ENCODE measurements around the gene KLC1.

- TF ChIP-seq CTCF (IDR thresholded peaks at IDR 0.05; ENCODE audit: insufficient read depth, low read depth, low read length) (no peak), EZH2 (IDR thresholded peaks at IDR 0.05; ENCODE audit: insufficient read depth, low read length) (no peak)
Observed at GRCh38 chr14:103729496-103730448, 100.8 kb downstream of the KLC1 start.
